Lower lobe of right lung (tissue), 2 donors: ENCODE results near the gene GAS2. TPM values are rescaled to one million over a fixed set of nuclear protein-coding genes. Genes with fewer than 3 reads are reported as not detected.

Source experiments
- ATAC-seq, 2 donors: fragments of 200-7000 bp; cut with Tn5 transposase; one replicate each; pipeline ENCODE4 v1.9.1; 2020 to 2022; ENCODE audit warnings: mild to moderate bottlenecking in 2 of 2, moderate library complexity in 2 of 2
- DNase-seq: peaks from one replicate; pipeline ENCODE4 v3.0.0-alpha.2; 2020
- H3K27ac ChIP-seq: fragments of 200-600 bp; one replicate; pipeline ENCODE4 v1.8.0; 2022
- H3K27me3 ChIP-seq: fragments of 200-600 bp; one replicate; pipeline ENCODE4 v1.8.0; 2022; ENCODE audit warnings: low read depth
- H3K36me3 ChIP-seq: fragments of 200-600 bp; one replicate; pipeline ENCODE4 v1.8.0; 2022; ENCODE audit warnings: mild to moderate bottlenecking
- H3K4me1 ChIP-seq: fragments of 200-600 bp; one replicate; pipeline ENCODE4 v1.8.0; 2022
- H3K4me3 ChIP-seq: fragments of 200-600 bp; one replicate; pipeline ENCODE4 v1.8.0; 2022; ENCODE audit warnings: mild to moderate bottlenecking
- H3K9me3 ChIP-seq: fragments of 200-600 bp; one replicate; pipeline ENCODE4 v1.8.0; 2022
- CTCF ChIP-seq: fragments of 200-600 bp; IDR thresholded peaks from one replicate; pipeline ENCODE4 v1.8.0; 2022; ENCODE audit warnings: antibody characterized with exemption, mild to moderate bottlenecking
- intact Hi-C: fragments of 100-400 bp; cut with DNase I; formaldehyde crosslinking; loops from one replicate; pipeline ENCODE4 v1.11.0; 2022
- total RNA-seq: library from RNA; stranded (reverse); fragmentation: NEBNext Ultra II Directional; extraction: Animal tissue kit (Norgen Biotek cat#: 25700); gene quantifications from one replicate; pipeline ENCODE4 v1.2.1, GENCODE V29; 2021
- donor health status: DM: no; HTN: yes; CAD: no; lungs with severe emphysema.

The GAS2 gene
- total RNA-seq, 1 donor from 2014 or later = 2.6 TPM

- H3K9me3 ChIP-seq = no peaks in the 10 kb centered on the region
- intact Hi-C loops = no loop called here
Measured at GRCh38 chr11:22749536-22749935, 83.1 kb downstream of the GAS2 start.

GRCh38 chr11:22752908-22753310, 86.5 kb downstream of the GAS2 start:
- Histone ChIP-seq H3K4me1 (no peaks in the 10 kb centered on the region), H3K27me3 (no peaks in the 10 kb centered on the region), H3K4me3 (no peak overlapping the region), H3K9me3 (no peaks in the 10 kb centered on the region), H3K36me3 (no peaks in the 10 kb centered on the region), H3K27ac (no peak overlapping the region)
- intact Hi-C loops = no loop called here
- TF ChIP-seq CTCF = no peak
- no peak for ATAC-seq
- no peak for DNase-seq

More at GRCh38 chr11:22749536-22749935, 83.1 kb downstream of the GAS2 start:
- Histone ChIP-seq H3K36me3 (no peaks in the 10 kb centered on the region), H3K4me1 (no peaks in the 10 kb centered on the region), H3K27ac (no peak overlapping the region), H3K4me3 (no peak overlapping the region), H3K27me3 (no peaks in the 10 kb centered on the region)
- ATAC-seq (peak; percentile 29 to 43), DNase-seq (no peak)
- no peak for TF ChIP-seq CTCF

GRCh38 chr11:22753416-22753815, 87.0 kb downstream of the GAS2 start:
- Histone ChIP-seq H3K4me1 (no peaks in the 10 kb centered on the region), H3K27ac (no peak overlapping the region), H3K27me3 (no peaks in the 10 kb centered on the region), H3K36me3 (no peaks in the 10 kb centered on the region), H3K9me3 (no peaks in the 10 kb centered on the region), H3K4me3 (no peak overlapping the region)
- ATAC-seq = no peak
- intact Hi-C loops = no loop called here
- no peak for DNase-seq
- no peak for TF ChIP-seq CTCF

- H3K36me3 ChIP-seq = no peaks in the 10 kb centered on the region
- H3K9me3 ChIP-seq = no peaks in the 10 kb centered on the region
- intact Hi-C loops = no loop called here
- no peak for TF ChIP-seq CTCF
- H3K4me3 ChIP-seq = no peak overlapping the region
- H3K27me3 ChIP-seq = no peaks in the 10 kb centered on the region
- no peak overlapping the region for H3K27ac ChIP-seq
- DNase-seq (no peak), ATAC-seq (no peak)
- no peaks in the 10 kb centered on the region for H3K4me1 ChIP-seq
Measured at GRCh38 chr11:22761066-22761465, 94.7 kb downstream of the GAS2 start.

GRCh38 chr11:22763166-22763565, 96.8 kb downstream of the GAS2 start:
- TF ChIP-seq CTCF = no peak
- Histone ChIP-seq H3K4me3 (no peak overlapping the region), H3K27ac (no peak overlapping the region), H3K27me3 (no peaks in the 10 kb centered on the region), H3K4me1 (no peaks in the 10 kb centered on the region), H3K9me3 (no peaks in the 10 kb centered on the region), H3K36me3 (no peaks in the 10 kb centered on the region)
- ATAC-seq (no peak), DNase-seq (no peak)
- intact Hi-C loops = no loop called here

GRCh38 chr11:22764735-22765134, 98.3 kb downstream of the GAS2 start:
- Histone ChIP-seq H3K4me1 (no peaks in the 10 kb centered on the region), H3K27ac (no peak overlapping the region), H3K9me3 (no peaks in the 10 kb centered on the region), H3K36me3 (no peaks in the 10 kb centered on the region), H3K4me3 (no peak overlapping the region), H3K27me3 (no peaks in the 10 kb centered on the region)
- ATAC-seq (no peak), DNase-seq (no peak)
- TF ChIP-seq CTCF = no peak
- intact Hi-C loops = no loop called here
